ENCODE measurements around the gene HS3ST3A1.

Gene HS3ST3A1

DNA sequence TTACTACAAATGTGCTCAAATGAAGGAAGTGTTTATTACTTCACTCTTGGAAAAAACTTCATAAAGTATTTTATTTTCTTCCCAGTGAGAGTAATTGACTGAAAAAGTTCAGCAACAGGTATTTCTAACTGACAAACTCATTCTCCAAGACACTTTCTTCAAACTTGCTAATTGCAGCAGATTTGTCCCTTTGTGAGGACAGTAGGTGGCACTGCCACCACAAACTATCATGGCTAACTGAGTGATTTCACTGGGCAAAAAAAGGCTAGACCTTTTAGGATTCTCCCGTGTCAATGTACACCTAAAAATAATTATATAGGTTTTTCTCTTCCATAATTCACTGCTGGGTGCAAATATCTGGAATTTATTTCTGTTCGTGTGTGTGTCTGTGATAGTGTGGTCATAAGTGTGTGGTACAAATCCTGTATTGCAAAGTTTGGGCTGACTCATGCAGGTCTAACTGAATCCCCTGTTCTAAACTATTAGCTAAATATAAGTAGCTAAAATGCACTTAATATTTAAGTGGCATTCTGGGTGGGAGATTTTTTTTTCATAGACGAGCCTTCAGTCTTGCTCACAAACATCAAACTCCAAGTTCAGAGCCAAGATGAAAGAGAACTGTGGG is 3.9 kb downstream of the HS3ST3A1 start:
- DNase-seq, result peak; percentile 50

DNA sequence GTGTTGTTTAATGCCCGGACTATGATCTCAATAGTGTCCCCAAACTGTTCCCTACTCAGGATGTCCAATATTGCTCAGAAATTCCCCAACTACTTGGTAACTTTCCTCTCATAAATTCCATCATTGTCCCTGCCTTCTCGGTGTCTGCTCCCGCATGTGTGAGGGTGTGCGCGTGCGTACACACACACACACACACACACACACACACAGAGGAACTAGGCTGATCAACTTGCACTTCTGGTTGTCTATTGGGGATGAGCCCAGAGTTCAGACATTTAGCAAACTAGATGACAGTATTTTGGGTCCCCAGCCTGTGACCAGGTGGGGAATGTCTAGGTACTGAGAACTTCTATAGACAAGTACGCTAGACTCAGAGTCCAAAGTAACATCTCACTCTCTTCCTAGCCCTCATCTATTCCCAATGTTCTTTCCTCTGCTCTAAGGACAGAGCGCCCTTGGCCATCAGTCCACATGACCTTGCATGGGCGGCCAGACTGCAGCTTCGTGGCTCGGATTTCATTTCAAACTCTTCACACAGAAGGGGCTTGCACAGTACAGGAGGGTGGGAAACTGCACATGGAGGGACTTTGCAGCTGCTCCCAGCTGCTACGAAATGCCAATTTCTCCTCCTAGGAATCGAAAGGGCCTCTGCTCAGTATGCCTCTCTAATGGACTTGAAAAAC is 5.3 kb downstream of the HS3ST3A1 start:
- DNase-seq, result no peak

DNA sequence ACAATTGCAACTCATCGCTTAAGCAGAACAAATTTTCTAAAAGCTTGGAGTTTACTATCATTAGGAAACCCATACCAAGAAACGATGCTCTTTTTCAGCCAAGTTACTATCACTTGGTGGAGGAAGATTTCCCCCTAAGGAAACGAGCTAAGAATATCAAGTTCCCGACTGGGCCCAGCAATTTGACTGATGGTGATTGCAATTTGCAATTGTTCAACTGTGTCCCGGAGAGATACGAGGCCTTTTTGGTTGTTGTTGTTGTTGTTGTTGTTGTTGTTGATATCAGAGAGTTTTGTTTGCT is 6.2 kb downstream of the HS3ST3A1 start:
- no peak for DNase-seq

DNA sequence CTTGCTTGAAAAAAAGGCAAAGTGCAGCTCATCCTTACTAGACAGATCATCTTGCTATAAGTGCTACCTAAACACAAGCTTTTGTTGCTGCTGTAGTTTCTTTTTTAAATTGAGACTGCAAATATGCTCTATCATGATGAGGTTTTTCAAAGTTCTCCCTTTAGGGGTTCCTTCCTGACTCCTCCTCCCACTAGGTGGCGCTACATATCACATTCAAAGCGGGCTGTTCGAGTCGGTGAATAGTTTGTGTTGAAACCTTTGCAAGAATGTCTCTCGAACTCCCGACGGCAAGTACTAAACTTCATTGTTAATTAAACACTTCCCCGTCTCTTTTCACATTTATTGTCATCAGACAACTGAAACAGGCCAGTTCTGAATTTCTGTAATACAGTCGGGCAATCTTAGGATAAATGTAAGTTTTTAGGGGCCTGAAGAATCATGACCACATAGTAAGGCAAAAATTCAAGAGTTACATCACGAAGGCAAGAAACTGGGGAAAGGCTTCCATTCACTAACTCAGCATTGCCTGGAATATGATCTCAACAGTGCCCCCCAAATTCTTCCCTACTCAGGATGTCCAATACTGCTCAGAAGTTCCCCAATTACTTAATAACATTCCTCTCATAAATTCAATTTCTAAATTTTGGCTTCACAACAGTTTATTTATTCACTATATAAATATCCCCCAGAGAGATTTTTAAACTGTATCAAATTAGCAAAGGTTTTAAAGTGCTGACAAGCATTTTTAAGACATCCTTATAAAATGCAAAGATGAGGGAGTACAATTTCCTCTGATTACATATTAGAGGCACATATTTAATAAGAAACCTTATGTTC is 6.7 kb downstream of the HS3ST3A1 start:
- peak; percentile 72 for DNase-seq

DNA sequence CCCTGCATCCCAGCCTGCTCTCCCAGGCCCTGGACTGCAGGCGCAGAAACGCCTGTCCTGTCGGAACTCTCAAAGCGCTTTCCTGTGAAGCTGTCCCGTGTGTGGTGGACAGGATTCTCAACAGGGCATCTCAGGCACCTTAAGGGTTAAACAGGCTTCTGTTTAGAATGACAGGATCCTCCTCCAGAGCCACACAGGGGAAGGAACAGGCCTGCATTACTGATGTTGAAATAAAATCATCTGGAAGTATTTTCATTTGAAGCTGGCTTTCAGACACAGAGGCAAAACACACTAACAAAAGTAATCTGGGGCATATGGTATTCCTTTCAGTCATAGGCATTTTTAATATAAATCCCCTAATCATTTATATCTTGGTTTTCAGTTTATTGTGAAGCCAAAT is 7.4 kb downstream of the HS3ST3A1 start:
- DNase-seq, result no peak

DNA sequence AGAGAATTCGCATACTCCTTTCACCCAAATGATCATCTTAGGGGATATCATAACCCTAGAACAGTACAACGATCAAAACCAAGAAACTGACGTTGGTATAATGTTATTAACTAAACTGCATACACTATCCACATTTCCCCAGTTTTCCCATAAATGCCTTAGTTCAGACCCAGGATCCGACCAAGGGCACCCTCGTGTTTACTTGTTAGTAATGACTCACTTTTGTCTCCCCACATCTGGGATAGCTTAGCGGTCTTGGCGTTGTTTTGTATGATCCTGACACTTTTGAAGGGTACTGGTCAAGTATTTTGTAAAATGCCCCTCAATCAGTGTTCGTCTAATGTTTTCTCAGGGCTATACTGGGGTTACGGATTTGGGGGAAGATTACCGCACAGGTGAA is 8.0 kb downstream of the HS3ST3A1 start:
- DNase-seq, result no peak

DNA sequence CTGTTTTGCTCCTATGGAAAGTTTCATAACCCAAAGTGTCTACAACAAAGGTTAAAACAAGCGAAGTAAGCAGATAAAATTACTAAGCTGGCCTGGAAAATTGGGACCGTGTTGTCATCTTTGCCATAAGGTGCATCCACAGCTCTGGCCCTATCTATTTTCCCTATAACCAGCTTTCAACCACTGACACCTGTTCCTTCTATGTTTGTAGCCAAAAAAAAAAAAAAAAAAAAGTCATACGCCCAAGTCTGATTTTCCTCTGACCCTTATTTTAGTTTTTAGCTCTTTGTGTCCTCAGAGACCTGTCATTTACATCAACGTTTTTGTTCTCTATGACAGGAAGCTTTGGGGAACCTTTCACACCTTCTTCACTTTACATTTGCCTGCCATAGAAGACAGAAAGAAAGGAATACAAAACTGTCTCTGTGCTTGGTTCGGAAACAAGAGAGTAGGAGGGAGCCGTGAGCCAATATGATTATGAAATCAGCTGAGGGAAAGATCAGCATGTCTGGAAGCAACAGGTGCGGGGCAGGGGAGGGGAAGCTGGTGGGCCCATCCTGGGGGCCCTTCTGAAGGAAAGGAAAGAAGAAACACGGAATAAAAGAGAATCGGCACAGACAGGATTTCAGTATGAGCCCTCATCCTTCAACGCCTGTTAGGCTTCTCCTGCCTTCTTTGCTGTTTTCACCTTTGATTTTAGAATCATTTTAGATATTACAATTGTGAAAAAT is 8.5 kb downstream of the HS3ST3A1 start:
- no peak for DNase-seq

DNA sequence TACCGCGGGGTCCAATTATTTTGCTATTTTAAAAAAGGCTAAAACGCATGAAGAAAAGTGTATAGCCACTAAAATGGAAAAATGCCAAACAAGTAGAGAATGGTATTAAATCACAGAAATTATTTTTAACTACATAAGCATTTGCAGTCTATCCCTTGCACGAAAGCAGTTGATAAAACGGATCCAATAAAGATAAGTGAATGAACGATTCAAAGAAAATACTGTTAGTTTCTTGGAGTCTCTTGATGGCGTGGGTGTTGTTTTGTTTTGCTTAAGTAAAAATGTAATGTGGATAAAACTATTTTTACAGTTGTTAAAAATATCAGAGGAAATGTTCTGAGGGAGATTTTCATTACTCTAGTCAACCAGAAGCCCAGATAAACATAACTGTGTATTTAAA is 9.3 kb downstream of the HS3ST3A1 start:
- DNase-seq, result no peak

DNA sequence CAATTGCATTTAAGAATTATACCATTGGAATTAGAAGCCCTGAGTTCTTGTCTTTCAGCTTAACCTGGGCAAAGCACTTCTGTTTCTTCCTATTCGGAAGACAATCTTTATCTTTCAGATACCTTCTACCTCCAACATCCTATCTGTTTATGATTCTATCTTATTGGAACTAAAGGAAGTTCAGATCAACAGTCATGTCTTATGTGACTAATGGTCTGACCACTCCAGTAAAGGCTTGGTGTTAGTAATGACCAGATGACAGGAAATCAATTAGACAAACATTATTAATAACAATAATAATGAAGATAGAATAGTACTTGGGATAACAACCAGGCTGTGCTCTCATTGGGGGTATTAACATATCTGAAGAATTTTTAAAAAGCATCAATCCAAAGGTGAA is 11.3 kb downstream of the HS3ST3A1 start:
- no peak for DNase-seq

DNA sequence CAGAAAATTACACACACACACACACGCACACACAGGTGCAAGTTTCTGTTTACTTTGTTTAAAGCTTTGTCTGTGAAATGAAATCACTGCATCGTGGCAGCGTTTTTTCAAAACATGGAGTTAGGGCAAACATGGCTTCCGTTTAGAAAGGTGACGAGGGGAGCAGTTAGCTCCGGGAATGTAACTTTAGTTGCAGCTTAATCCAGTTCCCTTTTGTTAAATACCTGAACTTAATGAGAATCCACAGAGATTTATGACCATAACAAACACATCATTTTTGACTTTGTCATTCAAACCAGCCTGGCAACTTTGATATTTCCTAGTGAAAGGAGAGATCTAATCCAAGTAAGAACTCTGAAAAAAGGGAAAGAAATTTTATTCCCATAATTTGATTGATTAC is 12.1 kb downstream of the HS3ST3A1 start:
- no peak for DNase-seq

DNA sequence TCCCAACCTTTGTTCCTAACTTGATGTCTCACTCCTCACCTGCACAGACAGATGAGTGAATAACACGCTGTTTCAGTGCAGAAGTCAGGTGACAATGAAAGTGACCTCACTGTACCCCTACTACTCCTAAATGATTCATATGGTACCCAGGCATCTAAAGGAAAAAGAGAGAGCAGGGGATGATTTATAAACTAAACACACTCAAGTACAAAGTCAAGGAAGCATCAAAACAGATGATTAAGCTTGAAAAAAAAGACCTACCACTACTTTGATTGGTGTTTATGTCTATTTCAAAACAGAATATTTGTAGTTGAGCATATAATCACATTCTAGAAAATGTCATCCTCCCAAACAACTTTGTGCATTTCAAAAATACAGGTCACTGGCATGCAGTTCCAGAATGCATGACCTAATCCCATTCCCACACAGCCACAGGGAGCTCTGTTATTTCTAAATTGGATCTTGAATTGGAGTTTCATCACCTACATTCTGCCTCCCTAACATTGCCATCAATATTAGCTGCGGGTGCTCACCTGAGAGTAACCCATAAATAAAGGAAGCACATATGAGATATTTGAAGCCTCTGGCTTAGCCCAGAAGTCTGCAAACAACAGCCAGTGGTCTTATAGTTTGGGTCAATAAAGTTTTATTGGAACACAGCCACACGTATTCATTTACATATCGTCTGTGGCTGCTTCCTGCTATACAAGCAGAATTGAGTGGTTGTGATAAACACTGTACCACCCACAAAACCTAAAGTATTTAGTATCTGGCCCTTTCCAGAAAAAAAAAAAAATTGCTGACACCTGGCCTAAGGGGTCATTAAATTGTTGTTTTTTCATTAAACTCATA is 14.0 kb downstream of the HS3ST3A1 start:
- DNase-seq, result no peak

DNA sequence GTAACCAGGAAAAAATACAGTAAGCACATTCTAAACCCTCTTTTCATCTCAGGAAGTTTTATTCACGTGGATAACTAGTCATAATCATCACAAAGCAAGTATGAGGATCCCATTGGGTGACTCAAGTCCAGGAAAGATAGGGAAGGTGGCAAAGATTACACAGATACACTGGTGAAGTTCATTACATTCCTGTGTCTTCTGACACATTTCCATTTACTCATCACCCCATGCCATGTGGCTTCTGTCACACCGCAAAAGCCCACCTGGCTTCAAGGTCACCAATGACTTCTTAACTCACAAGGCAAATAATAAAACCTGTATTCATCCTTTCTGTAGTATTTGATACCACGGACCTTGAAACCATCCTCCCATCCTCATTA is 17.0 kb downstream of the HS3ST3A1 start:
- no peak for DNase-seq

DNA sequence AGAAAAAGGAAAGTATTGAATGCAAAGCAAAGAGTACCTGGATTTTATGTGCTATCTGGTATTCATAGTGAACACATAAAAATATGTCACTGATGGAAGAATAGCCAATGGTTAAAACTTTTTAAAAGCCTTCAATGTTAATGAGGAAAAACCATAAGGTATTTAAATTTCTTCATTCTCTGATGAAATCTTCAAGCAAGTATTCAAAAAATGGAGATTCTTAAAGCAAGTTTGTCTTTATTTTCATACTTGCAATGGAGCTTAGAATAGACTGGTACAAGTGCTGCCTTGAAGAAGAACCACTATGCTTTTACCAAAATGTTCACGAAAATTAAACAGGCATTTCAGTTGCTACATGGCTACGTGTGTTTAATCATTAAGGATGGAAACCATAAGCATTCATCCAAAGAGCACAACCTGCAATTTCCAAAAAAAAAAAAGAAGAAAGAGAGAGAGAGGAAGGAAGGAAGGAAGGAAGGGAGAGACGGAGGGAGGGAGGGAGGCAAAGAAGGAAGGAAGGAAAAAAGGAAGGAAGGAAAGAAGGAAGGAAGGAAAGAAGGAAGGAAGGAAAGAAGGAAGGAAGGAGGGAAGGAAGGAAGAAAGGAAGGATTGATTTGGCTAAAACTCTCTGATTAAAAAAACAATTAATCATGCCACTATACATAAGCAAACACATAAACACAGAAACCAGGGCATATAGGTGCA is 17.6 kb downstream of the HS3ST3A1 start:
- DNase-seq, result no peak

DNA sequence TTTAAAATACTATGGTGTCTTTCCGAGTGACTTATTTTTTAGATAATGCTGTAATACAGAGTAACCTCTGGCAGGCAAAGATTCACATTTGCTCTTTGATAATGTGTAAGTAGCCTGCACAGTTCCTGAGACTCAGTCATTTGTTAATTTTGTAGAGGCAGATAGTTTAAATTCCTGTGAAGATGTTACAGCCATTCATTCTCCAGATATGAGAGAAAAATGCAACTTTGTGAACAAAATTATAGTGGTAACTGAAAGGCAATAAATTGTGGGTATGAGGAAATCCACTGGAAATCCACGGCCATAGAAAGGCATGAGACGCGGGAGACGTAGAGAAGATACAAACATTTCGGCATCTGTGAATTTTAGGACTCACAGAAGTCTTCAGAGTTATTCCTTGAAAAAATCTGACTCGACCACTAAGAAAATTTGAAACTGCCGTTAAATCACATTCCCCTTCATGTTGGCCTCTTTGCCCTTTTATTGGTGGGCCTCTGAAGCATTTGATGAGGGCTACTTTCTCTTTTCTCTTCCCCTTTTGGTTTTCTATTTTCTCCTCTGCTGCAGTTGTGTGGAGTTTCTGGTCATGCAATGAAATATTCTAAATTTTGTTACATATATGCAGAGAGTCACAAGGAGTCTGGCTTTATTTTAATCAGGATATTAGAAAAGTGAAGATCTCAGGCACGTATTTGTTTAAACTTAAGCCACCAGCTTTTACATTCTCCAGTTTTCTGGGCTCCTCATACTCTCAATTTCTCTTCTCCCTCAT is 18.8 kb downstream of the HS3ST3A1 start:
- DNase-seq, result no peak

DNA sequence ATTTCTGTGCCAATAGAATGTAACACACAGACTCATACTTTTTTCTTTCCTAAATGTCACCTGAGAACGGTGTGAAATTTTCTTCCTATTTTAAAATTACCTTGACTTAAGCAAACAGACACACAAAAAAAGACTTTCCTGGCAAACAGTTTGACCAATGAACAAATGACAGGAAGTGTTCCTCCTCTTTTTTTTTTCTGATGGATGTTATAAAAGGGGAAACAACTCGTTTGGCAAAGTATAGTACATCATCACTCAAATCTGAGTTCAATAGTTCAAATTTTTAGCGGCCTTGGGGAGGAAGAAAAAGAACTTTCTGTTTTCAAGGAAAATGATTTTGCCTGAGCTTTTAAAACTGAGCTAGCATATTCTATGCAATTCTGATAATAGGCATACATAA is 19.8 kb downstream of the HS3ST3A1 start:
- no peak for DNase-seq

DNA sequence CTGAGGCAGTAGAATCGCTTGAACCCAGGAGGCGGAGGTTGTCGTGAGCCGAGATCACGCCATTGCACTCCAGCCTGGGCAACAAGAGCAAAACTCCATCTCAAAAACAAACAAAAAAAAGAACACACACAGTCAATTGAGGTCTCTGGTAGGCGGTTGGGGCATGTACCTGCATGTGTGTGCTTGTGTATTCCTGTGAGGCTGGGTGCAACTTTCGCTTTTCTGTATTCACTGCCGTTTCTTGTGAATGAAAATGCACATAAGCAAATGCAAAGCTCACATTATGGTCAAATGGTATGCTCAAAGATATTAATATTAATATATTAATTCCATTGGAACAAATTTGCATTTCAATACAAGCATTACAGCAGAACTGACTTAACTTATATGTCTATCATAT is 20.9 kb downstream of the HS3ST3A1 start:
- DNase-seq, result no peak

DNA sequence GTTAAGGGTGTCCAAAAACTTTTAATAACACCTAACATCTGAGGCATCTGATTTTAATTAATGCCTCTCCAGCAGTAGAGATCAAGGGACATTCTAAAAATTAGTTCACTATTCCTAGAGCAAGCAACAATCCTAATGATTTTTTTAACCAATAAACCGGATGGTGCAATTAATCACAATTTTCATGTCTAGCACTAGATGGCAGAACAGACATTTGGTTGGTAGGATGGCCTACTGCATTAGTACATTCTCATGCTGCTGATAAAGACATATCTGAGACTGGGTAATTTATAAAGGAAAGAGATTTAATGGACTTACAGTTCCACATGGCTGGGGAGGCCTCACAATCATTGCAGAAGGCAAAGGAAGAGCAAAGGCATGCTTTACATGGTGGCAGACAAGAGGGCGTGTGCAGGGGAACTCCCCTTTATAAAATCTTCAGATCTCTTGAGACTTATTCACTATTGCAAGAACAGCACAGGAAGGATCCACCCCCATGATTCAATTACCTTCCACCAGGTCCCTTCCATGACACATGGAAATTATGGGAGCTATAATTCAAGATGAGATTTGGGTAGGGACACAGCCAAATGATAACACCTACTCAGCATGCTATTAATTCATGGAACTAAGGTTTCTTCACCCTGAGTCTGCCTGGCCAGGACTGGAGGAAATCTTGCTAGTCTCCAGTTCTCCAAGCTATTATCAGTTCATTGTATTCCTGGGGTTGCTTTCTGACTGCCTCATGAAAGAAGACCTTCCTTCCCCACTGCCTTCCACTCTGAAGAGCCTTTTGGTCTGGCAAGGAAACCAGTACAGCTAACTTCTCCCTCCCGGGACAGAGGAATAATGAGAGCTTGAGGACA is 24.8 kb downstream of the HS3ST3A1 start:
- no peak for DNase-seq

DNA sequence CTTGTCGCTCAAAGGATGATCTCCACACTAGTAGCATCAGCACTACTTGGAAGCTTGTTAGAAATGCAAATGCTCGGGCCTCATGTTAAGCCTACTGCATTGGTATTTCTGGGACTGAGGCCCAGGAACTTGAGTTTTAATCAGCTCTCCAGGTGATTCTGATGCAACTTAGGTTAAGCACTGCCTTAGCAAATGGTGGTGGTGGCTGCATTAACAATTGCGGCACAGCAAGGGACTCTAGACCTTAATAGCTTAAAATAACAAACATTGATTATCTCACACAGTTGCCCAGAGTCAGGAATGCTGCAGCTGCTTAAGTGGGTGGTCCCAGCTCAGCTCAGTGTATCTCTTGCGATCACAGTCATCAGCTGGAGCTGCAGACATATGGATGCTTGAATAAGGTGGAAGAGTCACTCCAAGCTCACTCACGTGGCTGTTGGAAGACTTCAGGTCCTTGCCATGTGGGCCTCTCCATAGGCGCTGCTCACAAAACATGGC is 25.8 kb downstream of the HS3ST3A1 start:
- no peak for DNase-seq

DNA sequence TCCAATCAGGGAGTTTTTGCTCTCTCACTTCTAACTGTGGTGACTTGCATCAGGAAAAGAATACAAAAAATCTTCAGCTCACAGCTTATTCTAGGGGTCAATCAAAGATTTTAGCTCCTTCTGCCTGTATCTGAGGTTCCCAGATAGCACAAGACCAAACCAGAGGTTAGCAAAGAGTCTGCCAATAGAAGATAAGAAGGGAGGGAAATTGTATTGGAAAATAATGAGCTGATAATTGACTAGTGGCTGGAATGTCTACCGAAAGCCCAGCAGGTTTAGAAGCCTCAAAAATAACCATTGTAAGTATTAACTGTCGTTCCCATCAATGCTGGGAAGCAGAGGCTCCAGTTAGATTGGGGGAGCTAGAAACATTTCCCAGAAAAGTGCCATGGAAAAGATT is 26.3 kb downstream of the HS3ST3A1 start:
- DNase-seq, result no peak

DNA sequence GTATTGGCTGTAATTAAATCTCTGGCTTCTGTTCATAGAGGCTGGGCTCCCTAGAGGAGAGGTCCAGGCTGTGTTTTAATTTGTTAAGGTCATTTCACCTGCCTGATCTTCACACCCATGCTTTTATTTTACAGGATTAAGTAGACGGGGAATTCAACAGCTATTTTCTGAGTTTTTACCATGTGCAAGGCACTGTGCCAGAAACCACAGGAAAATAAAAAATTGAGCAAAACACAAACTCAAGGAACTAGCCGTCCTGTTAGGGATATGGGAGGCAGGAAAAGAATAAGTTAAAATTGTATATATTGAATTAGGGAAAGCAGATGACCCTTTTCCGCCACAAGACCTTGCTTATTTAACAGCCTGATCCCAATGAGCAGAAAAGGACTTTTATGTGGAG is 29.1 kb downstream of the HS3ST3A1 start:
- DNase-seq, result no peak

Data from SHP77 treated with DMSO at 0.1 percent for 48 hours (cell line).